Measurements from ENCODE around the gene S1PR1.

The S1PR1 gene

DNA sequence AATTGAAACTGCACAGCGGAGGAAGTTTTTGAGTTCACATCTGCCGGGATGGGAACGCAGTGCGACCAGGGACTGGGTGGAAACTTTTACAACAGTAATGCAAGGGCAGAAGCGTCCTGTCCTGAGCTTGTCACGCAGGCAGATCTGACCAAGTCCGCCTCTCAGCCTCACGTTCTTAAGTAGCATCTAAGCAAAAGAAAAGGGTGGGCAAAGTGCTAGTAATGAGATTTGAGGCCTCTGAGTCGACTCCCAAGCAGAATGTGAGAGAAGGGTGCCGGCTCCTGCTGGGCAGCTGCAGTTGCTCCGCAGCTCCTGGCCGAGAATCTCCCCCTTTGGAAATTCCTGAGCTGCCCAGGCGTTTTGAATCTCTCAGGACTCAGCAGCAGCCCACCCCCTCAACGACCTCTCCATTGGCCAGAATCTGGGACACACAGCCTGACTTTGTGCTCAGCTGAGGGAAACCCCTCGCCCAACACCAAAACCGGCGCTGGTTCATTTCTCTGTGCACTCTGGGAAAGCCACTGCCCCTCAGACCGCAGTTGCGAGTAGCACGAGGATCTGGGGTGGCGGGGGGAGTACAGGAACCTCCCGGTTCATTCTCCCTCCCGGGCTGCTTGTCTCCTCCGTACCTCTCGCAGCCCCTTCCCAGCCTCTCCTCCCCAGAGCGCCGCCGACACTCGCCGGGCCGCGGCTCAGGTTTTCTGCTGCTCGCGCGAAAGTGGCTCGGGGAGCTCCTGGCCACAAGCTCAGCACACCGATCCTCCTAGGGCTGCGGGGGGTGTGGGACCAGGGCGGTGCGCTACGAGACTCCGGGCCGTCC is 913 bp upstream of the S1PR1 start:
- no peaks in the 10 kb centered on the region for H3K27me3 Mint-ChIP-seq
- H3K36me3 Mint-ChIP-seq (ENCODE audit: low read depth): peaks cover 45% of the 10 kb centered on the region

GRCh38 chr1:101237229-101237837 is 514 bp downstream of the S1PR1 start:
- Mint-ChIP-seq H3K36me3 (ENCODE audit: low read depth) (peaks cover 52% of the 10 kb centered on the region), H3K27me3 (no peaks in the 10 kb centered on the region), H3K4me3 (peak overlapping the region; percentile 94), H3K9me3 (no peaks in the 10 kb centered on the region), H3K27ac (peak overlapping the region; percentile 95), H3K4me1 (ENCODE audit: low read depth) (peaks cover 67% of the 10 kb centered on the region)

More for the DNA sequence above, 913 bp upstream of the S1PR1 start:
- peaks cover 53% of the 10 kb centered on the region for H3K4me1 Mint-ChIP-seq (ENCODE audit: low read depth)
- H3K4me3 Mint-ChIP-seq: peak overlapping the region; percentile 94
- H3K9me3 Mint-ChIP-seq: no peaks in the 10 kb centered on the region
- H3K27ac Mint-ChIP-seq: peak overlapping the region; percentile 95

- Mint-ChIP-seq H3K27me3 (no peaks in the 10 kb centered on the region), H3K36me3 (ENCODE audit: low read depth) (peaks cover 58% of the 10 kb centered on the region)
Measured at GRCh38 chr1:101238031-101238628, 1.3 kb downstream of the S1PR1 start.

DNA sequence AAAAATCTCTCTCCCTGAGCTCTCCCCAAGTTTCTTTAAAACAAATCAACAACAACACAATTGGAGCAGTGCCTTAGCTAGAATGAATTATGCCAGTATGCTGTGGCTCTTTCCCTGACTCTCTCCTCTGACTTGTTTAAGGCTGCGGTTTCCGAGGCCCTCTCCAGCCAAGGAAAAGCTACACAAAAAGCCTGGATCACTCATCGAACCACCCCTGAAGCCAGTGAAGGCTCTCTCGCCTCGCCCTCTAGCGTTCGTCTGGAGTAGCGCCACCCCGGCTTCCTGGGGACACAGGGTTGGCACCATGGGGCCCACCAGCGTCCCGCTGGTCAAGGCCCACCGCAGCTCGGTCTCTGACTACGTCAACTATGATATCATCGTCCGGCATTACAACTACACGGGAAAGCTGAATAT is 1.9 kb downstream of the S1PR1 start:
- Mint-ChIP-seq H3K9me3 (peaks cover 2% of the 10 kb centered on the region), H3K27me3 (no peaks in the 10 kb centered on the region), H3K4me3 (peak overlapping the region; percentile 94), H3K36me3 (ENCODE audit: low read depth) (peaks cover 62% of the 10 kb centered on the region), H3K4me1 (ENCODE audit: low read depth) (peaks cover 67% of the 10 kb centered on the region), H3K27ac (peak overlapping the region; percentile 95)

More at GRCh38 chr1:101238031-101238628, 1.3 kb downstream of the S1PR1 start:
- Mint-ChIP-seq H3K4me1 (ENCODE audit: low read depth) (peaks cover 67% of the 10 kb centered on the region), H3K4me3 (peak overlapping the region; percentile 94), H3K27ac (peak overlapping the region; percentile 95), H3K9me3 (no peaks in the 10 kb centered on the region)

DNA sequence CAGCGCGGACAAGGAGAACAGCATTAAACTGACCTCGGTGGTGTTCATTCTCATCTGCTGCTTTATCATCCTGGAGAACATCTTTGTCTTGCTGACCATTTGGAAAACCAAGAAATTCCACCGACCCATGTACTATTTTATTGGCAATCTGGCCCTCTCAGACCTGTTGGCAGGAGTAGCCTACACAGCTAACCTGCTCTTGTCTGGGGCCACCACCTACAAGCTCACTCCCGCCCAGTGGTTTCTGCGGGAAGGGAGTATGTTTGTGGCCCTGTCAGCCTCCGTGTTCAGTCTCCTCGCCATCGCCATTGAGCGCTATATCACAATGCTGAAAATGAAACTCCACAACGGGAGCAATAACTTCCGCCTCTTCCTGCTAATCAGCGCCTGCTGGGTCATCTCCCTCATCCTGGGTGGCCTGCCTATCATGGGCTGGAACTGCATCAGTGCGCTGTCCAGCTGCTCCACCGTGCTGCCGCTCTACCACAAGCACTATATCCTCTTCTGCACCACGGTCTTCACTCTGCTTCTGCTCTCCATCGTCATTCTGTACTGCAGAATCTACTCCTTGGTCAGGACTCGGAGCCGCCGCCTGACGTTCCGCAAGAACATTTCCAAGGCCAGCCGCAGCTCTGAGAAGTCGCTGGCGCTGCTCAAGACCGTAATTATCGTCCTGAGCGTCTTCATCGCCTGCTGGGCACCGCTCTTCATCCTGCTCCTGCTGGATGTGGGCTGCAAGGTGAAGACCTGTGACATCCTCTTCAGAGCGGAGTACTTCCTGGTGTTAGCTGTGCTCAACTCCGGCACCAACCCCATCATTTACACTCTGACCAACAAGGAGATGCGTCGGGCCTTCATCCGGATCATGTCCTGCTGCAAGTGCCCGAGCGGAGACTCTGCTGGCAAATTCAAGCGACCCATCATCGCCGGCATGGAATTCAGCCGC is 2.5 kb downstream of the S1PR1 start:
- H3K9me3 Mint-ChIP-seq: peaks cover 3% of the 10 kb centered on the region
- H3K27me3 Mint-ChIP-seq: no peaks in the 10 kb centered on the region
- H3K36me3 Mint-ChIP-seq (ENCODE audit: low read depth): peaks cover 65% of the 10 kb centered on the region
- H3K4me3 Mint-ChIP-seq: peak overlapping the region; percentile 94
- H3K27ac Mint-ChIP-seq: peak overlapping the region; percentile 95
- peaks cover 69% of the 10 kb centered on the region for H3K4me1 Mint-ChIP-seq (ENCODE audit: low read depth)

- Mint-ChIP-seq H3K27ac (peak overlapping the region; percentile 95), H3K27me3 (no peaks in the 10 kb centered on the region), H3K4me3 (peak overlapping the region; percentile 94), H3K9me3 (peaks cover 3% of the 10 kb centered on the region), H3K36me3 (ENCODE audit: low read depth) (peaks cover 67% of the 10 kb centered on the region), H3K4me1 (ENCODE audit: low read depth) (peaks cover 66% of the 10 kb centered on the region)
Measured at GRCh38 chr1:101240041-101240430, 3.2 kb downstream of the S1PR1 start.

DNA sequence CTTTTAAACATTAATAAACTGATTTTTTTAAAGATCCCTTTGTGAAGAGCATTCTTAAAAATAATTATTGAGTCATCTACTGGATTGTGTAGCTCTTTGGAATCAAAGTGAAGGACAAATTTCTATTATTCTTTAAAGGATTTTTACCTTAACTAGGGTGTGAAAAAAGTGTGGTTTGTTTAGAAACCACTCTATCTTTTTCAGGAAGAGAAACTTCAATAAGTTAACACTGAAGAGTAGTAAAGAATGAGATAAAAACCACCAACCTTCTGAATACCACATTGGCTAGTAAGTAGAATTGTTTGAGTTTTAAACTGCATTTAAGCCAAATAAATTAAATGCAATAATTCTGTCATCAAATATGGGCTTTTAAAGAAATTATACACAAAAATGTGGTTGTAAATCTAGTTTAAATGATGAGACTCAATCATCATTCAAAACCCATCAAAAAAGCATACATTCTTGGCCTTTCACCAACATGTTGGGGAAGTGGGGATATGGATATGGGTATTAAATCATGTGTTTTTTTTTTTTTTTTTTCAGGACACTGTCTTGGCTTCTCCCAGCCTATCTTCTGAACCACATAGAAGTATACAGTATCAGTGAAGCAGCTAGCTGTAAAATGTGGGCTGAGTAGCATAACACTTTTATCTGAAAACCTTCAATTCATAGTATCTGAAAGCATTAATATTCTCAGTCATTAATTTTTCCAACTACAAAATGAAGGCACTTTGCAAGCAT is 4.8 kb downstream of the S1PR1 start:
- peaks cover 67% of the 10 kb centered on the region for H3K36me3 Mint-ChIP-seq (ENCODE audit: low read depth)
- no peaks in the 10 kb centered on the region for H3K27me3 Mint-ChIP-seq
- H3K27ac Mint-ChIP-seq: peak overlapping the region; percentile 47
- H3K4me1 Mint-ChIP-seq (ENCODE audit: low read depth): peaks cover 75% of the 10 kb centered on the region
- H3K9me3 Mint-ChIP-seq: peaks cover 3% of the 10 kb centered on the region
- peak overlapping the region; percentile 72 for H3K4me3 Mint-ChIP-seq

GRCh38 chr1:101242324-101243050 is 5.7 kb downstream of the S1PR1 start:
- H3K36me3 Mint-ChIP-seq (ENCODE audit: low read depth): peaks cover 59% of the 10 kb centered on the region
- no peaks in the 10 kb centered on the region for H3K27me3 Mint-ChIP-seq
- H3K4me1 Mint-ChIP-seq (ENCODE audit: low read depth): peaks cover 81% of the 10 kb centered on the region
- peak overlapping the region; percentile 72 for H3K4me3 Mint-ChIP-seq
- peak overlapping the region; percentile 47 for H3K27ac Mint-ChIP-seq
- peaks cover 3% of the 10 kb centered on the region for H3K9me3 Mint-ChIP-seq

GRCh38 chr1:101243751-101244150 is 6.9 kb downstream of the S1PR1 start:
- H3K4me1 Mint-ChIP-seq (ENCODE audit: low read depth): peaks cover 84% of the 10 kb centered on the region
- no peaks in the 10 kb centered on the region for H3K27me3 Mint-ChIP-seq
- no peak overlapping the region for H3K4me3 Mint-ChIP-seq
- H3K27ac Mint-ChIP-seq: peak overlapping the region; percentile 64
- peaks cover 54% of the 10 kb centered on the region for H3K36me3 Mint-ChIP-seq (ENCODE audit: low read depth)
- H3K9me3 Mint-ChIP-seq: peaks cover 3% of the 10 kb centered on the region

DNA sequence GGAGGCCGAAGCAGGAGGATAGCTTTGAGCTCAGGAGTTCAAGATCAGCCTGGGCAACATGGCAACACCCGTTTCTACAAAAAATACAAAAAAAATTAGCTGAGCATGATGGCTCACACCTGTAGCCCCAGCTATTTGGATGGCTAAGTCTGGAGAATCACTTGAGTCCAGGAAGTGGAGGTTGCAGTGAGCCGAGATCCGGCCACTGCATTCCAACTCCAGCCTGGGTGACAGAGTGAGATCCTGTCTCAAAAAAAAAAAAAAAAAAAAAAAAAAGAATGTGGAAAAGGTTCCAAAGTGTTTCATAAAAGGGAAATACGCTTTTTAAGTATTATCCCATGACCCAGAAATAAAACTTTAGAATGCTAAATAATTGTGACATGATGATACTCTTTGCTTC is 8.0 kb downstream of the S1PR1 start:
- Mint-ChIP-seq H3K27ac (no peak overlapping the region), H3K4me3 (no peak overlapping the region), H3K27me3 (no peaks in the 10 kb centered on the region), H3K36me3 (ENCODE audit: low read depth) (peaks cover 43% of the 10 kb centered on the region), H3K9me3 (peaks cover 3% of the 10 kb centered on the region), H3K4me1 (ENCODE audit: low read depth) (peaks cover 73% of the 10 kb centered on the region)

- H3K36me3 Mint-ChIP-seq (ENCODE audit: low read depth): peaks cover 38% of the 10 kb centered on the region
- peak overlapping the region; percentile 12 for H3K27ac Mint-ChIP-seq
- no peaks in the 10 kb centered on the region for H3K27me3 Mint-ChIP-seq
- H3K9me3 Mint-ChIP-seq: peaks cover 3% of the 10 kb centered on the region
- H3K4me1 Mint-ChIP-seq (ENCODE audit: low read depth): peaks cover 74% of the 10 kb centered on the region
- H3K4me3 Mint-ChIP-seq: no peak overlapping the region
Measured at GRCh38 chr1:101245246-101245927, 8.6 kb downstream of the S1PR1 start.

DNA sequence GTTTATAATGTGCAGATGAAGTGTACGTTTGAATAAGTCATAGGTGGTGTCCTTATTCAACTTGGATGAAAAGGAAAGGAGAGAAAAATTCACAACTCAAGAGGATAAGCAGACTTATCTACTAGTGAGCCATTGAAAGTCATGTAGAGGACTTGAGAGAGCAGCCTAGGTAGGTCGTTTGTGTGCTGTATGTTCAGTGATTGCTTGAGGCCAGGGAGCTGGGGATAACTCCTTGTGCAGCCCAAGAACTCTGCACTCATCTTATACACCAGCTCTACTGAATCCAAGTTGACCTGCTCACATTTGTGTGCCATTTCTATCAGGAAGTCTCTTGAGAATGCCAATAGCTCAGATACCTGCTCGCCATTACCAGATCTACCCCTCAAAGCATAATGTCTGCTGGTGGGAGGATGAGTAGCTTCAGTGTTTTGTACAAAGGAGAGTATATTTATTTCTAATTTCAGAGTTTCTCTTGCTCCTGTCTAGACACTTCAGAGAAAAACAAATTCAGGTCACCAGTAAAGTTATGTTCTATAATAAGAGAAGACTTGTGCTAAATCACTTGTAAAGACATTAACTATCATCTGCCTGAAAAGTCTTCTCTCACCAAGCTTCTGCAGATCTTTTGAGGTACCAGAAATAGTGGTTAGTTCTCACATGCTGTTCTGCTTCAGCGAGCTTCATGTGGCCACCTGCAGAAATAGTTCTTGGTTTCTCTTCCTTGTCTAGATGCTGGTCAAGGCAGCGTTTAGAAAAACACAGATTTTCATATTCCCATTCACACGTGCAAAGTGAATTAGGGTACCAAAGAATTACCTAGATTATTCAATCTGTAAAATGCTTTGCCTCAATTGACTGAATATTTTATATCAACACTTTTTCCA is 10.8 kb downstream of the S1PR1 start:
- Mint-ChIP-seq H3K27me3 (no peaks in the 10 kb centered on the region), H3K36me3 (ENCODE audit: low read depth) (peaks cover 15% of the 10 kb centered on the region), H3K4me1 (ENCODE audit: low read depth) (peaks cover 70% of the 10 kb centered on the region), H3K4me3 (no peak overlapping the region), H3K9me3 (peaks cover 3% of the 10 kb centered on the region), H3K27ac (peak overlapping the region; percentile 31)

Measured in stimulated activated naive CD8-positive, alpha-beta T cell treated with anti-CD3 and anti-CD28 coated beads, Interleukin-15, Interleukin-2, amounts not matched to agents 100 ng/mL and 50 ng/mL, for 24 hours (primary cell).